HepG2 (cell line): ENCODE results near the gene ELL. TPM values are rescaled to one million over a fixed set of nuclear protein-coding genes. Genes with fewer than 3 reads are reported as not detected.

Experiments
- ATF3 ChIP-seq: sonication (generic); formaldehyde crosslinking; IDR thresholded peaks from 2 replicates; pipeline ENCODE4 v1.4.0; 2020; ENCODE audit warnings: missing genetic modification reagents
- ATF5 ChIP-seq: sonication (generic); formaldehyde crosslinking; IDR thresholded peaks from 2 replicates; pipeline ENCODE4 v1.4.0; 2020; ENCODE audit warnings: mild to moderate bottlenecking, low read depth, missing genetic modification reagents
- BATF2 ChIP-seq: sonication (generic); formaldehyde crosslinking; IDR thresholded peaks from 2 replicates; pipeline ENCODE4 v1.8.0; 2022; ENCODE audit warnings: mild to moderate bottlenecking, missing genetic modification reagents, moderate library complexity
- CBX1 ChIP-seq: IDR thresholded peaks from one replicate; pipeline ENCODE4 v1.6.1; 2016; ENCODE audit warnings: antibody characterized with exemption, low read depth
- CREB1 ChIP-seq, 2 experiments: fragments of 450-650 bp in 1 of 2; IDR thresholded peaks; 2 replicates each; pipeline ENCODE4 v1.6.1; 2016 to 2017; ENCODE audit warnings: control low read depth in 1 of 2, mild to moderate bottlenecking in 1 of 2, missing compliant biosample characterization in 1 of 2, missing genetic modification characterization in 1 of 2
- HMGXB4 ChIP-seq, 2 experiments: sonication (generic) in 1 of 2; formaldehyde crosslinking in 1 of 2; IDR thresholded peaks; 2 replicates each; pipeline versions ENCODE4 v1.4.0 to v1.6.1; 2018 to 2020; ENCODE audit warnings: missing genetic modification reagents in 2 of 2, borderline replicate concordance in 1 of 2, low read depth in 1 of 2, mild to moderate bottlenecking in 1 of 2, missing biosample characterization in 1 of 2
- IRX3 ChIP-seq: sonication (generic); formaldehyde crosslinking; IDR thresholded peaks from 2 replicates; pipeline ENCODE4 v1.8.1; 2023; ENCODE audit warnings: mild to moderate bottlenecking, low read depth, missing genetic modification reagents, borderline replicate concordance
- NPAS2 ChIP-seq: sonication (generic); formaldehyde crosslinking; IDR thresholded peaks from 2 replicates; pipeline ENCODE4 v1.8.0; 2022; ENCODE audit warnings: mild to moderate bottlenecking, missing genetic modification reagents, borderline replicate concordance
- SP4 ChIP-seq: sonication (generic); formaldehyde crosslinking; IDR thresholded peaks from 2 replicates; pipeline ENCODE4 v1.8.1; 2023; ENCODE audit warnings: mild to moderate bottlenecking, missing genetic modification reagents
- TERF1 ChIP-seq: sonication (generic); formaldehyde crosslinking; IDR thresholded peaks from 2 replicates; pipeline ENCODE4 v1.8.0; 2022; ENCODE audit warnings: mild to moderate bottlenecking, missing genetic modification reagents, moderate library complexity
- TP53 ChIP-seq: sonication (generic); formaldehyde crosslinking; conservative IDR thresholded peaks from 2 replicates; pipeline ENCODE4 v1.4.0; 2020; ENCODE audit warnings: missing genetic modification reagents
- ZBTB39 ChIP-seq: sonication (generic); formaldehyde crosslinking; IDR thresholded peaks from 2 replicates; pipeline ENCODE4 v1.5.0; 2020; ENCODE audit warnings: missing genetic modification reagents
- ZBTB46 ChIP-seq: sonication (generic); formaldehyde crosslinking; IDR thresholded peaks from 2 replicates; pipeline ENCODE4 v1.4.0; 2020; ENCODE audit warnings: mild to moderate bottlenecking, missing genetic modification reagents, borderline replicate concordance
- ZFP91 ChIP-seq: sonication (generic); formaldehyde crosslinking; IDR thresholded peaks from 2 replicates; pipeline ENCODE4 v1.9.0; 2022; ENCODE audit warnings: missing genetic modification reagents, mild to moderate bottlenecking, borderline replicate concordance
- ZNF263 ChIP-seq: sonication (generic); formaldehyde crosslinking; IDR thresholded peaks from 2 replicates; pipeline ENCODE4 v1.4.0; 2020; ENCODE audit warnings: missing genetic modification reagents
- ZNF326 ChIP-seq: sonication (generic); formaldehyde crosslinking; IDR thresholded peaks from 2 replicates; pipeline ENCODE4 v1.4.0; 2020; ENCODE audit warnings: missing genetic modification reagents, borderline replicate concordance
- ZNF7 ChIP-seq: IDR thresholded peaks from 2 replicates; pipeline ENCODE4 v1.6.1; 2016; ENCODE audit warnings: missing biosample characterization, missing genetic modification reagents
- ZNF841 ChIP-seq: sonication (generic); formaldehyde crosslinking; IDR thresholded peaks from 2 replicates; pipeline ENCODE4 v1.8.1; 2023; ENCODE audit warnings: missing genetic modification reagents, borderline replicate concordance
- polyA plus RNA-seq, 8 experiments: library from polyadenylated mRNA; depleted of rRNA in 3 of 8; stranded (reverse) in 7 of 8; unstranded in 1 of 8; fragments of >200 nt; fragmentation: Illumina TruSeq in 4 of 8; extraction: Trizol in 4 of 8; gene quantifications; 2 replicates each; pipeline versions ENCODE4 v1.2.1 to v1.2.3, GENCODE V29; 2011 to 2016; ENCODE audit warnings: low read depth in 4 of 8, missing spikeins in 1 of 8, mixed read lengths in 1 of 8; ENCODE audit not compliant: insufficient read depth in 1 of 8
- total RNA-seq, 5 experiments: library from RNA; depleted of rRNA; stranded (reverse); fragments of >200 nt; fragmentation: Illumina TruSeq; extraction: Trizol; gene quantifications; 2 replicates each; pipeline ENCODE4 v1.2.3, GENCODE V29; 2016; ENCODE audit warnings: low read depth in 1 of 5

Gene ELL
- total and polyA plus RNA-seq, 2 of the 13 experiments (the other 11 are each of a cell fraction or from before 2014, with no cell fraction given): 3.7 to 5.4 TPM

GRCh38 chr19:18416778-18417249, 105.1 kb downstream of the ELL start (continued):
- TF ChIP-seq ATF5 (CRISPR knock-in tag): no peak
- no peak for TF ChIP-seq TP53 (CRISPR knock-in tag)
- TF ChIP-seq ZNF841 (CRISPR knock-in tag): 0 out of 2 replicates have a peak, but pooled peaks have one; percentile 46
- no peak for TF ChIP-seq ZFP91 (CRISPR knock-in tag)
- TF ChIP-seq CBX1: no peak
- TF ChIP-seq NPAS2 (CRISPR knock-in tag): no peak
- TF ChIP-seq HMGXB4 (CRISPR knock-in tag; IDR thresholded peaks at IDR 0.05; ENCODE audit: borderline replicate concordance in 1 of 2, low read depth in 1 of 2): no peak
- TF ChIP-seq ZNF326 (CRISPR knock-in tag): no peak
- no peak for TF ChIP-seq ATF3 (CRISPR knock-in tag)
- TF ChIP-seq ZBTB46 (CRISPR knock-in tag): no peak
- TF ChIP-seq ZNF7 (CRISPR knock-in tag): no peak
- TF ChIP-seq ZBTB39 (CRISPR knock-in tag): no peak
- TF ChIP-seq SP4: peak; percentile 29
- no peak for TF ChIP-seq TERF1 (CRISPR knock-in tag)
- no peak for TF ChIP-seq ZNF263 (CRISPR knock-in tag)
- no peak for TF ChIP-seq IRX3 (CRISPR knock-in tag)
- no peak for TF ChIP-seq CREB1 (IDR thresholded peaks at IDR 0.05)
- no peak for TF ChIP-seq CREB1 (CRISPR knock-in tag; IDR thresholded peaks at IDR 0.05)
- 0 out of 2 replicates have a peak, but pooled peaks have one; percentile 69 for TF ChIP-seq BATF2 (CRISPR knock-in tag)
